K562 treated with DMSO at 1 percent for 24 hours (cell line): ENCODE results near the gene SUPT7L. TPM values are rescaled to one million over a fixed set of nuclear protein-coding genes. Genes with fewer than 3 reads are reported as not detected.

Experiments used
- total RNA-seq: library from RNA; unstranded; fragments of 300-600 nt; gene quantifications from 2 replicates; pipeline ENCODE4 v1.2.3, GENCODE V29; 2022; ENCODE audit warnings: low read depth; ENCODE audit not compliant: insufficient read depth

Gene SUPT7L, protein sequence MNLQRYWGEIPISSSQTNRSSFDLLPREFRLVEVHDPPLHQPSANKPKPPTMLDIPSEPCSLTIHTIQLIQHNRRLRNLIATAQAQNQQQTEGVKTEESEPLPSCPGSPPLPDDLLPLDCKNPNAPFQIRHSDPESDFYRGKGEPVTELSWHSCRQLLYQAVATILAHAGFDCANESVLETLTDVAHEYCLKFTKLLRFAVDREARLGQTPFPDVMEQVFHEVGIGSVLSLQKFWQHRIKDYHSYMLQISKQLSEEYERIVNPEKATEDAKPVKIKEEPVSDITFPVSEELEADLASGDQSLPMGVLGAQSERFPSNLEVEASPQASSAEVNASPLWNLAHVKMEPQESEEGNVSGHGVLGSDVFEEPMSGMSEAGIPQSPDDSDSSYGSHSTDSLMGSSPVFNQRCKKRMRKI
- total RNA-seq: 29.6 and 32.2 TPM in 2 replicates

DNA sequence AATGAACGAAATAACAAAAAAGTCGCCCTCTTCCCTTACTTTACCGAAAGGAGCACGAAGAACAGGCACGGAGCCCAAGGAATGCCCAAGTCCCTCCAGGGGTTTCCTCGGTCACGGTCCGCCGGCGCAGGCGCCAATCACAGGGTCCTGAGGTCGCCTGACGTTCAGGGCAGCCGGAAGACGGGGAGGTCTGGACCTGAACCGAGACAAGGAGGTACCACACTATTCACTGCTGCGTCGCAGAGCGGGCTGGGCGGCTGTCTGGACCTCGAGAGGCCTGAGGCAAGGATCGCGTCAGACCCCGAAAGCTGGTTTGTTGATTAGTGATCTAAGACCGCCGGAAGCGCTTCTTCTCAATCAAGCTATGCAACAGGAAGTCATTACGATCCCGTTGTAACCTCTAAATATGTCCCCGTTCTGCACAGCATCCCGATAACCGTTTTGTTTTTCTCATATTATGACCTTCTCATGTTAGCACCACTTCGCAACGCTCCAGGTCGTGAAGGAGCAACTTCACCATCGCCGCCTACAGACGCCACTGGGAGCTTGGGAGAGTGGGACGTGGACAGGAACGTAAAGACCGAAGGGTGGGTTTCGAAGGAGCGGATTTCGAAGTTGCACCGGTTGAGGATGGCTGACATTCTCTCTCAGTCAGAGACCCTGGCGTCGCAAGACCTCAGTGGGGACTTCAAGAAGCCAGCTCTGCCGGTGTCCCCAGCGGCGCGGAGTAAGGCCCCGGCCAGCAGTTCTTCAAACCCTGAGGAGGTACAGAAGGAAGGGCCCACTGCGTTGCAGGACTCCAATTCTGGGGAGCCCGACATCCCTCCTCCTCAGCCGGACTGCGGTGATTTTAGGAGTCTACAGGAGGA, at the start of gene SUPT7L, which contains the start of gene SLC4A1AP:
Gene SUPT7L (minus strand): TSS at position 330 of the 869 bp plus-strand sequence. CDS start 1,422 bp downstream, outside the sequence.
Gene SLC4A1AP (plus strand): TSS at position 605 of the 869 bp plus-strand sequence. CDS start 26 bp downstream, at position 631.

DNA sequence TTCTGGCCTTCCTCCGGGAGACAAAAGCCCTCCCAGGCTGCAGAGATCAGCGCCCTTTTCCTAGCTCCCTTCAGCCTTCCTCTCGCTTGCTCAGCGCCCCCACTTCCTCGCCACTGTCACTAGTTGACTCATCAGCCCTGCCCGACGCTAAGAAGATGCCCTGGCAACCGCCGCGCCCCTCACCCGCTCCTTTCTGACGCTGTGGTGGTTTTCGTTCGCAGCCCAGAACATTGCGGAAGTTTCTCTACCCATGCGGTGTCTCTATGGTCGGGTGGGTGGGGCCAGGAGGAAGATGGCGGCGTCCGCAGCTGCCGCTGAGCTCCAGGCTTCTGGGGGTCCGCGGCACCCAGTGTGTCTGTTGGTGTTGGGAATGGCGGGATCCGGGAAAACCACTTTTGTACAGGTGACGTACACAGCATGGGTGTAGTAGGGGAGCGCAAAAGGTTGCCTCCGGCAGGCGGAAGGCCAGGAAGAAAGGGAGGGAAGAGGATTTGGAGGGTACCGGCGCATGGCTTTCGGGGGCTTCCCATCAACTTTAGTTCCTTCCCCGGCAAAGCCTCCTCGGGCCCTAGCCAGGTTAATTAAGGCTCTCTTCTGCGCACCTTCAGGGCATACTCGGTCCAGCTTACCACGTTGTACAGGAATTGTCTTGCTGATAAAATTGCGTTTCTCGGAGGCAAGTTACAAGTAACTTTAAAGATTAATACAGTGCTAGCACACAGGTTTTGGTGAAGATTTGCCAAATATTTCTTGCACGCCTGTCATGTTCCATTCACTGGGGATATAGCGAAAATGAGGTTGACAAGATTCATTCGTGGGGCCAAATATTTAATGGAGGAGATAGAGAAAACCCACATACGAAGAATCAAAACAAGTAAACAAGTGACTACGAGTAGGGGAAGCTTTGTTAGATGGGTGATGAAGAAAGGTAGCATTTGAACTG, 34.4 kb downstream of the SUPT7L start, which contains the start of the genes CCDC121 and GPN1:
Gene CCDC121 (minus strand): TSS at position 246 of the 943 bp plus-strand sequence. CDS start 1,213 bp downstream, outside the sequence.
Gene GPN1 (plus strand): TSS at position 284 of the 943 bp plus-strand sequence. CDS start 9 bp downstream, at position 293.

Other genes starting within 250 kb of the SUPT7L start
- 68.5 and 71.1 TPM in 2 replicates for gene NRBP1, start 235.0 kb downstream of the SUPT7L start, total RNA-seq
- 2.4 and 3.1 TPM in 2 replicates for gene KRTCAP3, start 221.2 kb downstream of the SUPT7L start, total RNA-seq
- 11.7 and 13.2 TPM in 2 replicates for gene IFT172, start 173.9 kb downstream of the SUPT7L start, total RNA-seq
- gene FNDC4, start 168.4 kb downstream of the SUPT7L start, total RNA-seq: 26.3 and 28.8 TPM in 2 replicates
- 0.52 TPM in 1 of 2 replicates, not detected in the other for gene GCKR, start 166.8 kb downstream of the SUPT7L start, total RNA-seq
- 27.7 and 28.1 TPM in 2 replicates for gene ZNF512, start 80.6 kb downstream of the SUPT7L start, total RNA-seq
- 3.1 and 6.8 TPM in 2 replicates for gene CCDC121, start 34.6 kb downstream of the SUPT7L start, total RNA-seq
- gene GPN1, start 34.6 kb downstream of the SUPT7L start, total RNA-seq: 38.7 and 40.3 TPM in 2 replicates
- gene SLC4A1AP, start 275 bp upstream of the SUPT7L start, total RNA-seq: 34.2 and 36.1 TPM in 2 replicates
- 73.8 and 78.4 TPM in 2 replicates for gene MRPL33, start 108.1 kb upstream of the SUPT7L start, total RNA-seq
- gene RBKS, start 226.8 kb upstream of the SUPT7L start, total RNA-seq: 0.54 and 0.96 TPM in 2 replicates
- 15.7 and 18.7 TPM in 2 replicates for gene BABAM2, start 227.1 kb upstream of the SUPT7L start, total RNA-seq